ENCODE results near the gene CTXND1. TPM values are rescaled to one million over a fixed set of nuclear protein-coding genes. Genes with fewer than 3 reads are reported as not detected.
A peak's percentile ranks its signal among the peaks of the same experiment; 100 is the strongest.

Gene CTXND1
- total RNA-seq, 1 experiment from 2014 or later = under 0.01 TPM

- DNase-seq (ENCODE audit: low read depth) = peak; percentile 98
Measured at GRCh38 chr15:80160570-80161156, 91.3 kb downstream of the CTXND1 start.

GRCh38 chr15:80159811-80160569 is 92.0 kb downstream of the CTXND1 start:
- DNase-seq (ENCODE audit: low read depth) = peak; percentile 99

DNA sequence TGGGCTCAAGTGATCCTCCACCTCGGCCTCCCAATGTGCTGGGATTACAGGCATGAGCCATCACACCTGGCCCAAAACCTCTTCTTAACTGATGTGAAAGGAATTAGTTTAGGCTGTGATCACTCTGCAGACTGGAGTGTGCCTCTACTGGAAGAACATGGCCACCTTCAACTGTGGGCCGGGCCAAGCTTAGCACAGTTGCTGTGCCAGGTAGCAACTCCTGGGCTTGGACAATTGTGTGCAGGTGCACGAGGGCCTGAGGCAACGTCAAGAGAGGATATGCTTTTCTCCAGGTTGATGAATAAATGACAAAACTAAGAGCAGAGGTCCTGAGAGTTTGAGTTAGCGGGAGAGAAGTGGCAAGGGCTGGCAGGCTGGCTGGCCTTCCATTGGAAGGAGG is 92.7 kb downstream of the CTXND1 start:
- no peak for DNase-seq (ENCODE audit: low read depth)

DNA sequence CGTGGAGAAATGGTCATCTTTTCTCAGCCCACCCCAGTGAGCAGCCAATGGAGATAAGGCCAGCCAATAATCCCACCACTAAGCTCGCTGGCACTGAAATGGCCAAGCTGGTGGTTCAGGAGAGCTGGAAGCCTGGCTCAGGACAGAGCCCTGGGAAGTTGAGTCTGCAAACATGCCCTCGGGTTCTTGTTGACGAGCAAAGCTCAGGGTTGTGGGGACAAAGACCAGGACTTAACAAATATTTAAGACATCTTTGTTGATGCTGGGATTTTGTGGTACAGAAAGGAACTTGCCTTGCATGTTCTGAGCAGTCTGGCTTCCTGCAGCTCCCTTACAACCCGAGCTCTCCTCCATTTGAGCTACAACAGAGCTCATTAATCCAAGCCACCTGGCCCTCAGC is 94.8 kb downstream of the CTXND1 start:
- DNase-seq (ENCODE audit: low read depth) = no peak

- DNase-seq (ENCODE audit: low read depth) = no peak
Measured at GRCh38 chr15:80156176-80156720, 95.8 kb downstream of the CTXND1 start.

- DNase-seq (ENCODE audit: low read depth) = peak; percentile 95
Measured at GRCh38 chr15:80155378-80156175, 96.4 kb downstream of the CTXND1 start.

GRCh38 chr15:80155001-80155377 is 97.0 kb downstream of the CTXND1 start:
- DNase-seq (ENCODE audit: low read depth) = peak; percentile 25

DNA sequence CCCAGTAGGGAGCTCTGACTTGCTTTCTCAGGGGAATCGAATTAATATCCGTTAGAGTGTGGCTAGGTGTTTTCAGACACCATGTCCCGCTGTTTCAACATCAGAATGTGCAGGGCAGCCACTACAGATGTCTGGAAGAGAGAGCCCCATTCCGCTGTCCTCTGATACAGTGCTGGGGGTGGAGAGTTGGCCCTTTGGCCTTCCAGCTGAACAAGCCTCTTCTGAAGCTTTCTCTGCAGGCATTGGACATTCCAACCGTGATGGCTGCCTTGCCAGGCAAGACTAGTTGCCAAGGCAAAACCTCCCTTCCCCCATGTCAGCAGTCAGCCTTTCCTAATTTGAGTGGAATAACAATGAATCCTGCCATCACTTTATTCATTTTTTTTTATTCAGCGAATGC is 97.7 kb downstream of the CTXND1 start:
- peak; percentile 66 for DNase-seq (ENCODE audit: low read depth)

GRCh38 chr15:80153900-80154299 is 98.1 kb downstream of the CTXND1 start:
- peak; percentile 61 for DNase-seq (ENCODE audit: low read depth)

DNA sequence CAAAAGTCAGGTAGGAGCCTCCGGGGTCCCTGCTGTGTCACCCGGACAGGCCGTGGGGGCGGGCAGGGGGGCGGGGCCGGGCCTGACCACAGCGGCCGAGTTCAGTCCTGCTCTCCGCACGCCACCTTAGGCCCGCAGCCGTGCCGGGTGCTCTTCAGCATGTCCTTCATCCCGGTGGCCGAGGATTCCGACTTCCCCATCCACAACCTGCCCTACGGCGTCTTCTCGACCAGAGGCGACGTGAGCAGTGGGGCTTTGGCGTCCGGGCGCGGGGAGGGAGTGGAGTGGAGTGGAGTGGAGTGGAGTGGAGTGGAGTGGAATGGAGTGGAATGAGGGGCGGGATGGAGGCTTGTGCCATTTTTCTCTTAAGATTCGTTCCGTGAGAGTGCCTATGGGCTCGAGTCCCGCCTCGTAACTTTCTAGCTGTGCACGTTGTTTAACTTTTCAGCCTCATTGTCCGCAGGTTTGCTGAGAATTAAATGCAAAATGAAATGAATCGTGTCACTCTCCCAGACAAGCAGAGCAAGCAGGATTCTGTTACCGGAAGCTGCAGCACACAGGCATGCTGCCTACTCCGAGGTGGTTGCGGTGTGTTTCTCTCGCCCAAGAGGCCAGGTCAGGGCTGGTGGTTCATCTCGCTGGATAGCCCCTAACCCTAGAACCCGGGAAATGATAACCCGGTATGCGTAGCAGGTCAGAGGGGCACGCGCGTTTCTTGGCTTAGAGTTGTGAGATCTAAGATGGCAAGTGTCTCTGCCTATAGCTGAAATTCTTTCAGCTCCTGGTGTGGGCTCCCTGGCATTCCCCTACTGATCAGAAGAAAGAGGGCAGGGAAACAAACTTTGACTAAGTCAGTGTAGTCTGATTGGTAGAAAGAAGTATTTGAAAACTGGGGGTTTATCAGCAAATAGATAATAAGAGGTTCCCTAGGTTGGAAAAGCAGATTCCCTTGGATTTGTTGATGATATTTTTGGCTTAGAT is 98.8 kb downstream of the CTXND1 start, which contains the start of gene FAH:
Gene FAH, plus strand, starts transcription at position 104 of the 981 bp plus-strand sequence. Its CDS starts 56 bp downstream, at position 160.
- DNase-seq (ENCODE audit: low read depth) = peak; percentile 81

GRCh38 chr15:80152180-80152895 is 99.7 kb downstream of the CTXND1 start:
- DNase-seq (ENCODE audit: low read depth) = peak; percentile 95

GRCh38 chr15:80151576-80151975 is 100.4 kb downstream of the CTXND1 start:
- no peak for DNase-seq (ENCODE audit: low read depth)

- no peak for DNase-seq (ENCODE audit: low read depth)
Measured at GRCh38 chr15:80151148-80151547, 100.9 kb downstream of the CTXND1 start.

Other genes starting within 250 kb of the CTXND1 start
- 175 and 202 TPM in 2 replicates for gene ZFAND6, start 192.5 kb downstream of the CTXND1 start, total RNA-seq (2014; rRNA removed; shearing (Covaris generic))
- gene FAH, start 99.2 kb downstream of the CTXND1 start, total RNA-seq (2014; rRNA removed; shearing (Covaris generic)) = 162 and 172 TPM in 2 replicates
- 1.5 and 2.3 TPM in 2 replicates for gene ARNT2, start 152.2 kb upstream of the CTXND1 start, total RNA-seq (2014; rRNA removed; shearing (Covaris generic))